22Rv1 (cell line): Measurements from ENCODE around the gene ICE2.

Experiments used
- H3K27ac ChIP-seq: fragments of 450-650 bp; 2 replicates; pipeline ENCODE4 v1.5.1; 2017
- ZFX ChIP-seq: fragments of 450-650 bp; IDR thresholded peaks from 2 replicates; pipeline ENCODE4 v1.6.1; 2017; ENCODE audit warnings: antibody characterized with exemption, borderline replicate concordance
- TF ChIP-seq, protein P1 (sequence below): fragments of 450-650 bp; IDR thresholded peaks from 2 replicates; pipeline ENCODE4 v1.5.1; 2017; ENCODE audit warnings: mild to moderate bottlenecking

Gene ICE2

DNA sequence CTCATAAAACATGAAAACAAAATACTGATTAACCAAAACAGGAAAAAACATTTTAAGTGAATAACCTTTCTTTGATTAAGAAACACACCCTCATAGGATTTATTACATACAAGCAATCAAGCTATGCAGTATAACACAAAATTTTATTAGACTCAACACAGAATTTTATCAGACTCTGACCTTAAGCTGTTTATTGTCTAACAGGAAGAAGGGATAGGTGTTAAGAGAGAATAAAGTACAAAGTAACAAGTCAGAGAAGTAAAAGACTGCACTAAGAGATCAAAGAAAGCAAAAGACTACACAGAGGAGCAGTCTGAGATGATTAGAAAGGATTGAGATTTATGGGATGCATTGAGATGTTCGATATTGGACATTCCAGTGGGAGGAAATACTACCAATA, 37.6 kb downstream of the ICE2 start:
- TF ChIP-seq, protein P1, sequence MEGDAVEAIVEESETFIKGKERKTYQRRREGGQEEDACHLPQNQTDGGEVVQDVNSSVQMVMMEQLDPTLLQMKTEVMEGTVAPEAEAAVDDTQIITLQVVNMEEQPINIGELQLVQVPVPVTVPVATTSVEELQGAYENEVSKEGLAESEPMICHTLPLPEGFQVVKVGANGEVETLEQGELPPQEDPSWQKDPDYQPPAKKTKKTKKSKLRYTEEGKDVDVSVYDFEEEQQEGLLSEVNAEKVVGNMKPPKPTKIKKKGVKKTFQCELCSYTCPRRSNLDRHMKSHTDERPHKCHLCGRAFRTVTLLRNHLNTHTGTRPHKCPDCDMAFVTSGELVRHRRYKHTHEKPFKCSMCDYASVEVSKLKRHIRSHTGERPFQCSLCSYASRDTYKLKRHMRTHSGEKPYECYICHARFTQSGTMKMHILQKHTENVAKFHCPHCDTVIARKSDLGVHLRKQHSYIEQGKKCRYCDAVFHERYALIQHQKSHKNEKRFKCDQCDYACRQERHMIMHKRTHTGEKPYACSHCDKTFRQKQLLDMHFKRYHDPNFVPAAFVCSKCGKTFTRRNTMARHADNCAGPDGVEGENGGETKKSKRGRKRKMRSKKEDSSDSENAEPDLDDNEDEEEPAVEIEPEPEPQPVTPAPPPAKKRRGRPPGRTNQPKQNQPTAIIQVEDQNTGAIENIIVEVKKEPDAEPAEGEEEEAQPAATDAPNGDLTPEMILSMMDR: no peak
- no peak for TF ChIP-seq ZFX
- no peak overlapping the region for H3K27ac ChIP-seq

DNA sequence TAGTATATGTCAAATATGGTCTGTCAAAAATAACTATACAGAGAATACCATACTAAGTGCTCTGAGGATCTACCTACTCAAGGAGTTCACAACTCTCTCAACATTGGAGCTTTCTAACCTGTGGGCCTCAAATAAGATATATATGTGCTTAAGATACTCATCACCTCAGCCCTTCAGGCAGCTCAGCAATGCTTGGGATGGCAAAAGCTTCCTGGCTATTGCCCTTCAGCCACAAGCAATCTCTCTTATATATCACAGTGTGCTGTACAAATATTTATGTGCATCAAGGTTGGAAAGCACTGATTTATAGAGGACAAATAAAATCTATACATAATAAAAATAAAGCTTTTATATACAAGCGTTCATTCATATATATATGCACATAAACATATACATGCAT, 40.3 kb downstream of the ICE2 start:
- no peak overlapping the region for H3K27ac ChIP-seq
- TF ChIP-seq ZFX: no peak
- TF ChIP-seq, protein P1: no peak

DNA sequence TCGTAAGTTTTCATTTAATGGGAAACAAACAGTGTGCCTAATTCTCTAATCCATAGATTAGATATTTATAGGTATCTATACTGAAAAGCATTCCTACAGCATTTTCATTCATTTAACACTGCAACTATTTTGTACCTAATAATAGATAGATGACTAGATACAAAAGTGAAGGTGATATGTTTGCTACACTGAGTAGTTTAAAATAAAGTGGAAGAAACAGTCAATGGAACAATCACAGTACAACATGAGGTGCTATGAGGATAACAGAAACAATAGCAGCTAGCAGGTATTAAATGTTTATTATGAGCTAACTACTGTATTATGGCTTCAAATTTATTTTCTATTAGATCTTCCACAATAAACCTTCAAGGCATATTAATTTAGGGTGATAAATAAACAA, 50.0 kb downstream of the ICE2 start:
- no peak for TF ChIP-seq ZFX
- TF ChIP-seq, protein P1: no peak

DNA sequence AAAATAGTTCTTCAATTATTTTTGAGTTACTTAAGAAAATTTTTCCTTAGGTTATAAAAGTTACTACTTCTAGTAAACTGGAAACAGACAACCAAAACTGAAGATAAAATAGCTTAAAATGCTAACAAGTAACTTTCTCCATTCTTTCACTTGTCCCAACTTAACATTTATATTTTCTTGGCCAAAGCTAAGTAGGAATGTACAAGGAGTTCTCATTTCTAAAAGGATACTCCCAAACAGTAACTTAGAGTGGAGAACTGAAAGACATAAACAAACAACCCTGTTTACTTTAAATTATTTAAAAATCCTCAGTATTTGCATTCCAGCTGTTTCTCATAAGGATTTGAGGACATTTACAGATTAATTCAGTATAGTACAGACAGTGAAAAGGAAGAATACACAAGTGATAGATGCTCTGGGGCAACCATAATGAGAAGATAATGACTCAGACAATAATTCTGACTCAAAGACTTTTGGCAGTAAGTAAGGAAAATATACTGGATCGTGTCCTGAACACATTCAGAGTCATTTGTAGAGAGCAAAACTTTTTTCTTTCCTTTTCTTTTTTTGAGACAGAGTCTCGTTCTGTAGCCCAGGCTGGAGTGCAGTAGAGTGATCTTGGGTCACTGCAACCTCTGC, 52.0 kb downstream of the ICE2 start:
- H3K27ac ChIP-seq: no peak overlapping the region
- TF ChIP-seq, protein P1: no peak
- TF ChIP-seq ZFX: no peak

More for the DNA sequence above, 50.0 kb downstream of the ICE2 start:
- no peak overlapping the region for H3K27ac ChIP-seq

DNA sequence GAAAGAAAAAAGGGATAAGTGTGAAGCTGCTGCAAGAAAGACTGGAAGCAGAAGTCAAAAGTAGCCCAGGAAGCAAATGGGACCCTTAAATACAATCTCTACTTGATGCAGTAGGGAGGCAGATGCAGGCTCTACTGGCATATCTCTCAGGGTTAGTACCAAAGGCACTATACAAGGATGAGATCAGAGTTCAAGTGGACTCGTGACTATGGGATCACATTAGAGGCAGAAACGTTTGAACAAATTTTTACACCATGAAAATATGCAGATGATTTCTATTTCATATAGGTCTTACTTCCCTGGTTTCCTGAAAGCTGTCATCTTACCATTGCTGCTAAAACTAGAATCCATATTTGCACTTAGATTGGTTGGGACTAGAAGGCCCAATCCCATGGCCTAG, 53.5 kb downstream of the ICE2 start:
- TF ChIP-seq, protein P1: no peak
- TF ChIP-seq ZFX: no peak
- H3K27ac ChIP-seq: no peak overlapping the region

DNA sequence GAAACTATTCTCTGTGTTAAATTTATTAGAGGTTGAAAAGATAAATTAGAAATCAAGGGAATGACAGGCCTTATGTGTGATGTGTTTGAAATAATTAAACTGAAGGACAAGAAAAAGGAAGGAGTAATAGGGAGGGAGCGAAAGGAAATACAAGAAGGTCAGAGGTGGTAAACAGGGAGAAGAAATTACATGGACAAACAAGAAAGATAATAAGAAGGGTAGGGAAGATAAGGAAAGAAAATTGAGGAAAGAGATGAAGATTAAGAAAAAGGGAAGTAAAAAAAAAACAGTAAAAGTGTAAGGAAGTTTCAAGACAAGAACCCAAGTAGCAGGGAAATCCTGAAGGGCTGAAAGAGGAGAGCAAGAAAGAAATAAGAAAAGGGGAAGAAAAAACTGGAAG, 54.9 kb downstream of the ICE2 start:
- no peak overlapping the region for H3K27ac ChIP-seq
- TF ChIP-seq, protein P1: no peak
- TF ChIP-seq ZFX: no peak

DNA sequence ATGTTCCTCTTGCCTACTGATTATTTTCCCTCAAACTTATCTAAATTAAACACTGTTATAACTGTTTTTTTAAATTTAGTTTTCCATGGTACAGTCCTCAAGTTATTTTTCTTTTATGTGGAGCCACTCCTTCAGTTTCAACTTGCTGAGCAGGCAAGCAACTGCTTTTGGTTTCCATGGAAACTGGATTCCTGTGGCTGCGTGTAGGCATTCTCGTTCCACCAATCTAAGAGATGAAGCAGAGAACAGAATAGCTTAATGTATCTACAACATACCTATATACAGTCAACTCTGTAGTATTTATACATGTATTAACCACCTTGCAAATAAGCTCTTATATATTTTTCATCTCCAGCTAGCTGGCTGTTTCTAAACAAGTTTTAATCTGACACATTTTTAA, 55.4 kb downstream of the ICE2 start:
- H3K27ac ChIP-seq: no peak overlapping the region
- TF ChIP-seq, protein P1: no peak
- no peak for TF ChIP-seq ZFX
